GM19023 (cell line): ENCODE measurements around the gene GATD1.
A peak's percentile ranks its signal among the peaks of the same experiment; 100 is the strongest.

Experiments used
- ATAC-seq: cut with Tn5 transposase; IDR thresholded peaks from one replicate; pipeline ENCODE4 v1.9.1; 2021; ENCODE audit warnings: mild to moderate bottlenecking, moderate library complexity; ENCODE audit not compliant: unreplicated experiment

Gene GATD1

DNA sequence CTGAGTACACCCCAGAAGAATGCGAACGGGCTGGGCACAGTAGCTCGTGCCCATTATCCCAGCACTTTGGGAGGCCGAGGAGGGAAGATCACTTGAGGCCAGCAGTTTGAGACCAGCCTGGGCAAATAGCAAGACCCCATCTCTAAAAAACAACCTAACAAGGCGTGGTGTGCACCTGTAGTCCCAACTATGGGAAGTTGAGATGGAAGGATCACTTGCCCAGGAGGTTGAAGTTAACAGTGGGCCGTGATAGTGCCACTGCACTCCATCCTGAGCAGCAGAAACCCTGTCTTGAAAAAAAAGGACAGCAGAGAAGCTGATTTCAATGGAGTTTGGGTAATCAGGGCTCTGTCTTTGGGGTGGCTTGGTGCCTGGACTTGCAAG is 35.8 kb upstream of the GATD1 start:
- ATAC-seq = no peak

GRCh38 chr11:812390-812789 is 35.1 kb upstream of the GATD1 start:
- ATAC-seq = no peak

DNA sequence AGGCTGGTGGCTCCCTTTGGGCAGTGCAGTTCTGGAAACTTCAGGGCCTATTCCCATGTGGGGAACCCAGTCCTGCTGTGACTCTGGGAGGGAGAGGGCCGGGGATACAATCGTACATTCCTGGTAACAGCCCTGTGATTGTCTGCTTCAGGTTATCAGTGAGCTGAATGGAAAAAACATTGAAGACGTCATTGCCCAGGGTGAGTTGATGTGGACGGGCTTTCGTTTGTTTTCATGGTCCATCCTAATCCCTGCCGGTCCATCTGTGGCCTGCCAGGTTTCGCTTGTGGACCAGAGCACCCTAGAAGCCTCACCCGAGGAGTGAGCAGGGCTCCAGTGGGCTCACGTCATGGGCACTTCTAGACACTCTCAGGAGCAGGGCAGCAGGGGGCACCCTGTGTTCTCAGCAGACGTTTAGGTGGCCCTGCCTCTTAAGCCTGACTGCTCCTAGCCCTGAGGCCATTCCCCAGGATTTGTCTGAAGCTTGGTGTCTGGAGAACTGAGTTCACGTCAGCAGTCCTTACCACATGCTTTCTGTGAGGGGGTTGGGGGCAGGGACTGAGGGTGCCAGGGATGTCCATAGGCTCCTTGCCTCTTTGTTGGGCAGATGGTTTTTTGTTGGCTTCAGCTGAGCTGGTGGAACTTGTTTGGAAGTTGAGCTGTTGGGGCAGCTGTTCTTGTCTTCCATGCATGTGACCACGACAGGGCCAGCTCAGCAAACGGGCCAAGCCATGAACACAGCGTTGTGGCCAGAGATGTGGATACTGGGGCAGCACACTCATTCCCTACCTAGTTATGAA is 34.4 kb upstream of the GATD1 start:
- ATAC-seq = no peak

DNA sequence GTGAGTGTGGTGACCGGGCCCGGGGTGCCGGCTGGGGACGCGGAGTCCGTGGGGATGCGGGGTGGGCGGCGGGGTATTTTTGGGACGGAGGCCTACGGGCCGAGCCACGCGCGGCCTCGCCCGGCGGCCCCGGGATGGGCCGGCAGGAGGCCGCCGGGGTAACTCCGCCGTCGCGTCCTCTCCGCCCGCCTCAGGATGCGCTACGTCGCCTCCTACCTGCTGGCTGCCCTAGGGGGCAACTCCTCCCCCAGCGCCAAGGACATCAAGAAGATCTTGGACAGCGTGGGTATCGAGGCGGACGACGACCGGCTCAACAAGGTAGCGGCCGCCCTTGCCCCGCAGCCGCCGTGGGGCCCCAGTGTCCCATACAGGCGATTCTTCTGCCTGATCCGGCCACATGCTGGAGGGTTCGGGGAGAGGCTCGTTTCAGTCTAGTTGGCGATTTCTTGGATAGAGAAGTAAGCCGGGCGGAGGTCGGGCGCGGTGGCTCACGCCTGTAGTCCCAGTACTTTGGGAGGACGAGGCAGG is 32.8 kb upstream of the GATD1 start:
- ATAC-seq = peak; percentile 11

- ATAC-seq = peak; percentile 72
Measured at GRCh38 chr11:809287-810039, 32.2 kb upstream of the GATD1 start, which contains the start of gene RPLP2. TSS of gene RPLP2 (plus strand) at chr11:809967. CDS start at chr11:810235, 268 bp downstream.

DNA sequence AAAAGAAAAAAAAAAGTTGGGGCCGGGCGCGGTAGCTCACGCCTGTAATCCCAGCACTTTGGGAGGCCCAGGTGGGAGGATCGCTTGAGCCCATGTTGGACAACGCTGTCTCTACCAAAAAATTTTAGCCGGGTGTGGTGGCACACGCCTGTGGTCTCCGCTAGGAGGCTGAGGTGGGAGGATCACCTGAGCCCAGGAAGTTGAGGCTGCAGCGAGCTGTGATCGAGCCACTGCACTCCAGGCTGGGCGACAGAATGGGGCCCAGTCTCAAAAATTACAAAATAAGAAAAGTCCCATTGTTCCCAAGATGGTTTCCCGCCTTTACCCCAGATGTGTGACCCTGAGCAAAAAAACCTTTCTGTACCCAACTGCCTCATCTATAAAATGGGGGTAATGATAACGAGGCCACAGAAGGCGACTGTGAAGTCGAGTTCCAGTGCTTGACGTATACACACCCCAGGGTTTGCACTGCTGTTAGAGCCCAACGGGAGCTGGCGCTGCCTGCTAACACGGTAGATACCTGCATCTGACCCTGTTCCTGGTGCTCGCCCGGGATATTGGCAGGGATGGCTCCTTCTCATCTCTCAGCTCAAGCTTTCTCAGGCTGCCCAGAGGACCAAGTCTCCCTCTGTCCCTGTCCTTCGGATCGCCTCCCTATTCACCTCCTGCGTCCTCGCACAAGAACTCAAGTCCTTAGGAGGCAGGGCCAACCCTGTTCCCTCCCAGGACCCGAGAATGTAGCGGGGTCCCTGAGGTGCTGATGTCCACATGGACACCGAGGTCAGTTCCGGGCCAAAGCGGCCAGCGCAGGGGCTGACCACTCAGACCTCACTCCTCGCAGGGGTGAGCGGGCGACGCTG is 31.4 kb upstream of the GATD1 start:
- no peak for ATAC-seq

GRCh38 chr11:804599-804964 is 27.3 kb upstream of the GATD1 start:
- ATAC-seq = no peak

GRCh38 chr11:803770-804598 is 26.7 kb upstream of the GATD1 start:
- no peak for ATAC-seq

DNA sequence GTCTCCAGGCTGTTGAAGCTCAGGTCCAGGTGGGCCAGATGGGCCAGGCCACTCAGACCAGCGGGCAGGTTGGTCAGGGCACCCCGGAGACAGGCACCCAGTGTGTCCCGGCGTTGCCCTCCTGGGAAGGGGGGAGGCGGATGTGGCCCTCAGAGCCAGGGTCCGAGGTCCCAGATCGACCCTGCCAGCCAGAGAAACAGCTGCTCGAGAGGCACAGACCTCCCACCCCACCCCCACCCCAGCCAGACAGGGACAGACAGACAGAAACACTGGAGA is 26.1 kb upstream of the GATD1 start:
- ATAC-seq = no peak

DNA sequence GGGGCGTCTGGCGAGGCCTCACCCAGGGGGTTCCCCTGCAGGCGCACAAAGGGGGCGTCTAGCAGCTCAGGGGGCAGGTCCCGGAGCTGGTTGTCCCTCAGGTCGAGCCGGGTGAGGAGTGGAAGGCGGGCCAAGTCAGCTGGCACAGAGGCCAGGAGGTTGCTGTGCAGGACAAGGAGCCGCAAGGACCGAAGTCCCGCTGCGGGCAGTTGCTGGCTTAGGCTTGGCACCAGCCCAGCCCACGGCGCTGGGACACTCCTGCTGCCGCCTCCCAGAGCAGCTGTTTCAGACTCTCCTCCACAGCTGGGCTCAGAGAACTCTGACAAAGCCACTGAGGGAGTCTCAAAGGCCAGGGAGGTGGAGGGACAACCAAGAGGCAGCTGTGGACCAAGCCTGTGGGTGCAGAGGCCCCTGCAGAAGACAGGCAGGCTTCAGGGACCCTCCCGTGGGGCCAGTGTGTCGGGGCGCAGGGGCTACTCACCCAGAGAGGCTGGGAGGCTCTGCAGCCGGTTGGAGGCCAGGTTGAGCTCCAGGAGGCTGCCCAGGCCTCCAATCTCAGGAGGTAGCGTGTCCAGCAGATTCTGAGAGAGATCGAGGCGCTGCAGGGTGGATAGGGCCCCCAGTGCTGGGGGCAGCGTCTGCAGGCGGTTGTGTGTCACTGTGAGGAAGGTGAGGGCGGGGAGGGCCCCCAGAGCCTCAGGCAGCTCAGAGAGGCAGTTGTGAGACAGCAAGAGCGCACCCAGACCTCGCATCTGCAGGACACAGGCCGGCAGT is 25.6 kb upstream of the GATD1 start:
- ATAC-seq = no peak

GRCh38 chr11:802018-802617 is 24.8 kb upstream of the GATD1 start:
- no peak for ATAC-seq

DNA sequence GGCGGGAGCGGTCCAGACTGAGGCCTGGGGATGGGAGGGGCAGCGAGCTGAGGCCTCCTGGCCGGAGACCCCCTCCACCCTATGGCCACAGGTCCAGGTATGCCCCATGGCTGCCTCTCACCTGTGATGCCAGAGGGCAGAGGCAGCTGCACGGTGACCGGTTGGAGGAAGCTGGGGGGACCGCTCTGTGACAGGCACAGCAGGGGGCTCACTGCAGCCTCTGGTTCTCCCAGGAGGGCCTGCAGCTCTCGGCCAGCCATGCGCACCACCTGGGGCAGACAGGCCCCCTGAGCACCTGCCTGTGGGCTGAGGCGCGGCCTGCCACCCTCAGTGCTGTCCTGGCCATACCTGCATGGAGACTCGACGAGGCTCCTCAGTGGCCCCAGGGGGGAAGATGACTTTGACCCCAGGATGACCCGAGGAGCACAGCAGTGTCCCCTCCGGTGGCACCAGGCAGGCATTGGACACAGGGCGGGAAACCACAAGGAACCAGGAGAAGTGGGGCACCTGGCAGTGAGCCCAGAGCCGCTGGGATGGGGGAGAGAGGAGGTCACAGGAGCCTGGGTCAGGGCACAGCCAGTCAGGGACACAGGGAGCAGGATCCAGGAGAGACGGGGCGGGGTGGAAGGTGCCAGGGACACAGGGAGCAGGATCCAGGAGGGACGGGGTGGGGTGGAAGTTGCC is 24.0 kb upstream of the GATD1 start:
- ATAC-seq = no peak

DNA sequence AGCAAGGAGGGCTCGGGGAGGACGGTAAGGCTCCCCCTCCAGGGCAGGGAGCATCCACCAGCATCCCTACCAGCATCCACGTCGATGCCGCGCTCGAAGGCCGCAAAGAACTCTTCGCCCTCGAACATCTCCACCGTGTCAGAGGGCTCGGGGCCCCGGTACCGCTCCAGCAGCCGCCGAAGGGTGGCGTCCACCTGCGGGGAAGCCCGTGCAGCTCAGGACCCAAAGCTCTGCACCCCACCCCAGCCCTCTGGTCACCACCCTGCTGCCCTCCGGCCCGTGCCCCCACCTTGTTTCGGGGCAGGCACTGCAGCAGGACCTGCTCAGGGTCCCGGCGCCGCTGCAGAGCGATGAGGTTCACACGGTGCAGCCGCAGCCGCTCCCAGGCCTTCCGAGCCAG is 23.2 kb upstream of the GATD1 start:
- ATAC-seq = no peak

DNA sequence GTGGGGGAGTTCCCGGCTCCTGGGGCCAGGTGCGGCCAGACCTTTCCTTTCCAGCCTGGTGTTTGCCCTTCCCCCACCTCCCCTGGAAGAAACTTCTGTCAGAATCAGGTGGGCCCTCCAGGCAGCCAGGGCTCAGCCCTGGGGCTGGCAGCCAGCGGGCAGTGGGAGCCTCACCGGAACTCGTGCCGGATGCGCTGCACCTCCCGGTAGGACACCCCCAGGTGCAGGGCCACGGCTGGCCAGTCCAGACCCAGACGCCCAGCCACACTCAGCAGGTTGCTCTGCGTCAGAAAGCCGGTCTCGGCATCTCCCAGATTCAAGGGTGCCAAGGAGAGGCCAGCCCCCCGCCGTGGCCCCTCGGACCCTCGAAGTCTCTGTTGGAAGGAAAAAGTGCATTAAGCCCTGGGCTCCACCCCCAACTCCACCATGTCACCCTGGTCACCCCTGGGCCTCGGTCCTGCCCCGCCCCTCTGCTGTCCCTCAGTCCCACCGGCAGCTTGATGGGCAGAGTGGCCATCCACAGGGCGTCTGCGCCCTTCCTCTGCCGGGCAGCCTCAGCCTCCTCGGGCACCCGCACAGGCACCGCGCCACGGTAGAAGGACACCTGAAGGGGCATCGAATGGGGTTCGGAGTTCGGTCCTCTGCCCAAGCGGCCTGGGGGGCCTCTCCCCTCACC is 22.5 kb upstream of the GATD1 start:
- ATAC-seq = no peak

DNA sequence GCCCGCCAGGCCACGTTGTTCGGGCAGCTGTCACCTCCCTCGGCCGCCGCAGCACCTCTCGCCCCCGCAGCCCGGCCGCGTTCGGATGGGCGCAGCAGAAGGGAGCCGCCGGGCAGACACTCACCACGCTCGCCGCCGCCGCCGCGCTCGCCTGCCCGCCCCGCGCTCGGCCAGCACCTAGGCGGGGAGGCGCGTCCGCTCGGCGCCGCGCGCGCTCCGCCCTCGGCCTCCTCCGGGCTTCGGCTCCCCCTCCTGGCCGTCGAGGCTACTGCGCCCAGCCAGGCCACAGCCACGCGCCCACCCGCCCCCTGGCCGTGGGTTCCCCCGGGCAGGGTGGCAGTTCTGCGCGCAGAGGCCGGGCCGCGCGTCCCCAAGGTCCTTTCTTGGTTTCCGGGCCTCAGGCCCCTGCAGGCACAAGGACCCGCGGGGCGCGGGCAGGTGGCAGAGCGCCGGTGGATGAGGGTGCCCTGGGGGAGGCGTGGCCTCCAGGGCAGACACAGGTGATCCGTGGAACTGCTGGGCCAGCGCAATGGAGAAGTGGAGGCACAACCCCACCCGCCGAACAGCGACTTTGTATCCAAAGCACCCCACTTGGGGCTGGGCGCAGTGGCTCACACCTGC is 20.9 kb upstream of the GATD1 start, which contains the start of gene SLC25A22:
Gene SLC25A22 (minus strand): TSS at position 189 of the 621 bp plus-strand sequence. CDS start 3,275 bp downstream, outside the sequence.
- peak; percentile 58 for ATAC-seq

- ATAC-seq = peak; percentile 44
Measured at GRCh38 chr11:797296-798092, 20.2 kb upstream of the GATD1 start.
